ENCODE results near the gene F2. TPM values are rescaled to one million over a fixed set of nuclear protein-coding genes. Genes with fewer than 3 reads are reported as not detected.
"Not testable (repeated sequence)": the region's sequence is repeated elsewhere in the genome, so short reads cannot be mapped to it uniquely, and the experiment has no call there.

F2 gene
- total RNA-seq (under 1 TPM in 4 of 7 donors, not detected in 3; 0.12 to 1.00 (median 0.37) TPM), polyA plus RNA-seq (under 1 TPM; 0.10 to 0.30 TPM)
- long read RNA-seq, donor 1 = 0 reads
- long read RNA-seq, donor 2 = 0 reads
- long read RNA-seq, donor 3 = 0 reads

DNA sequence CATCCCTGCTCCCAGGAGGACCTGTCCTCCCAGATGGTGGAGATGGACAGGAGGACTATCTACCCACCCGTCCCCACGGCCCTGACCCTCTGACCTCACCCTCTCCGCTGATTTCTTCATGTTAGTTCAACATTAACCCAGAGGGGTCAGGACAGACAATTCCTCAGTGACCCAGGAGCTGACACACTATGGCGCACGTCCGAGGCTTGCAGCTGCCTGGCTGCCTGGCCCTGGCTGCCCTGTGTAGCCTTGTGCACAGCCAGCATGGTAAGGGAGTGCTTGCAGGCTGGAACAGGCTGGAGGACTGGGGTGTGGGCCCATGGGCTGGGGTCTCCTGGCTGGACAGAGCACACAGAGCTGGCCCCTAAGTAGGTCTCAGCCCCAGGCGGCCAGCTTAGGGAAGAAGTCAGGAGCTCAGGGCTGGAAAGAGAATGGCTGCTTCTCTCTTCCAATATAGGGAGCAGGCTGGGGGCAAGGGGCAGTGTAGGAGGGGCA, at the start of gene F2:
F2 (plus strand) TSS at position 166 of the 495 bp plus-strand sequence; CDS start at position 189, 23 bp downstream.
- H3K27ac ChIP-seq = no peak within 1 kb of the TSS
- WGBS, 3 donors = 64 to 71% (median 70%) methylated on average over 7 of the region's 7 CpGs
- H3K4me1 ChIP-seq (ENCODE audit: insufficient read depth) = no peaks in the 10 kb centered on the region
- H3K27me3 ChIP-seq = no peaks in the 10 kb centered on the region
- H3K36me3 ChIP-seq = no peaks in the 10 kb centered on the region
- TF ChIP-seq, protein P1, sequence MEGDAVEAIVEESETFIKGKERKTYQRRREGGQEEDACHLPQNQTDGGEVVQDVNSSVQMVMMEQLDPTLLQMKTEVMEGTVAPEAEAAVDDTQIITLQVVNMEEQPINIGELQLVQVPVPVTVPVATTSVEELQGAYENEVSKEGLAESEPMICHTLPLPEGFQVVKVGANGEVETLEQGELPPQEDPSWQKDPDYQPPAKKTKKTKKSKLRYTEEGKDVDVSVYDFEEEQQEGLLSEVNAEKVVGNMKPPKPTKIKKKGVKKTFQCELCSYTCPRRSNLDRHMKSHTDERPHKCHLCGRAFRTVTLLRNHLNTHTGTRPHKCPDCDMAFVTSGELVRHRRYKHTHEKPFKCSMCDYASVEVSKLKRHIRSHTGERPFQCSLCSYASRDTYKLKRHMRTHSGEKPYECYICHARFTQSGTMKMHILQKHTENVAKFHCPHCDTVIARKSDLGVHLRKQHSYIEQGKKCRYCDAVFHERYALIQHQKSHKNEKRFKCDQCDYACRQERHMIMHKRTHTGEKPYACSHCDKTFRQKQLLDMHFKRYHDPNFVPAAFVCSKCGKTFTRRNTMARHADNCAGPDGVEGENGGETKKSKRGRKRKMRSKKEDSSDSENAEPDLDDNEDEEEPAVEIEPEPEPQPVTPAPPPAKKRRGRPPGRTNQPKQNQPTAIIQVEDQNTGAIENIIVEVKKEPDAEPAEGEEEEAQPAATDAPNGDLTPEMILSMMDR (IDR thresholded peaks at IDR 0.05) = no peak
- TF ChIP-seq POLR2A (IDR thresholded peaks at IDR 0.05) = no peak
- TF ChIP-seq EP300 (IDR thresholded peaks at IDR 0.05) = no peak
- H3K4me3 ChIP-seq = no peak within 1 kb of the TSS
- intact Hi-C loops (cut with DNase I) = no loop called here
- no peaks in the 10 kb centered on the region for H3K9me3 ChIP-seq
- no peak for DNase-seq

DNA sequence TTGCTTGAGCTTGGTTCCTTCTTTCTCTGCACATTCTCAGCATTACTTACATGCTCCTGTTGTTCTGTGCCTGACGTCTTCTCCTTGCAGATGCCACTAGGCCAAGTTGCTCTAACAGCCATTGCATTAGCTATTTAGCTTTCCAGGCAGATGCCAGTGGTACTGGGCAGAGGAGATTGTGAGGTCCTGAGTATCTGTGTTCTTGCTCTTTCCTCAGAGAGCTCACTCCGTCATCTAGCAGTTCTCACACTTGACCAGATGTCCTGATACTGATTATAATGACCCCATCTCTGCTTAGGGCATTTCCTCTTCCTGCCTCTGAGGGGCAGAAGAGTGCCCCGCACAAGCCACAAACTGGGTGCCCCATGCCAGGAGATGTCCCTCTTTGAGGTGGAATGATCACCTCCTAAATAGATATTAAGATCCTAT, 49.3 kb upstream of the F2 start:
- TF ChIP-seq, protein P1 (IDR thresholded peaks at IDR 0.05) = no peak
- TF ChIP-seq EP300 (IDR thresholded peaks at IDR 0.05) (no peak), POLR2A (IDR thresholded peaks at IDR 0.05) (no peak)
- intact Hi-C loops (cut with DNase I) = no loop called here
- DNase-seq = no peak
- H3K4me1 ChIP-seq (ENCODE audit: insufficient read depth) = peaks cover 10% of the 10 kb centered on the region
- no peaks in the 10 kb centered on the region for H3K36me3 ChIP-seq
- no peaks in the 10 kb centered on the region for H3K9me3 ChIP-seq
- no peaks in the 10 kb centered on the region for H3K27me3 ChIP-seq
- H3K27ac ChIP-seq = no peak overlapping the region
- WGBS, 3 donors = 81 to 85% (median 85%) methylated on average over 3 of the region's 3 CpGs
- H3K4me3 ChIP-seq = no peak overlapping the region

DNA sequence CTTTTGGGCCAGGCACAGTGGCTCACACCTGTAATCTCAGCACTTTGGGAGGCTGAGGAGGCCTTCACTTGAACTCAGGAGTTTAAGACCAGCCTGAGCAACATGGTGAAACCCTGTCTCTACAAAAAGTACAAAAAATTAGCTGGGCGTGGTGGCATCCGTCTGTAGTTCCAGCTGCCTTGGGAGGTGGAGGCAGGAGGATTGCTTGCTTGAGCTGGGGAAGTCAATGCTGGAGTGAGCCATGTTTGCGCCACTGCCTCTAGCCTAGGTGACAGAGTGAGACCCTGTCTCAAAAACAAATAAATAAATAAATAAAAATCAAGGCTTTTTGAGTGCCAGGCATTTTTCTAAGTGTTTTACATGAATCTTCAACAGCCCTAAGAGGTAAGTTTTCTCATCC, 48.5 kb upstream of the F2 start:
- H3K9me3 ChIP-seq; H3K27me3 ChIP-seq; H3K36me3 ChIP-seq; intact Hi-C loops (cut with DNase I); DNase-seq; H3K27ac ChIP-seq; H3K4me3 ChIP-seq: not testable (repeated sequence)
- peaks cover 18% of the 10 kb centered on the region for H3K4me1 ChIP-seq (ENCODE audit: insufficient read depth)
- 89 to 96% (median 91%) methylated on average over 3 of the region's 3 CpGs for WGBS, 3 donors

DNA sequence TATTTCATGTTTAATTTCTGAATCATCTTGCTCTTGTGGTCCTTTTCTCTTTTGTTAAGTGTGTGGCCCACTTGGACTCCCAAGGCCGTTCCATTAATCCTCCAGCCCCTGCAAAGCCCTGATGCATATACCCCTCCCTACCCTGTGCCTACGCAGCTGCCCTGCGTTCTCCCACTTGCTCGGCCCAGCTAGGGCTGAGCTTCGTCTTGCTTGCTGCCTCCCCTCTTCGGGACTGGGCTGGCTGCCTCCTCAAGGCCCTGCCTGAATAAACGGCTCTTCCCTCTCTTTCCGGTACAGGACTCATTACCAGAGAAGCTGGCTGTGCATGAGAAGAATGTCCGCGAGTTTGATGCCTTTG, 47.1 kb upstream of the F2 start:
- 86 to 94% (median 90%) methylated on average over 10 of the region's 10 CpGs for WGBS, 3 donors
- TF ChIP-seq EP300 (IDR thresholded peaks at IDR 0.05) (no peak), POLR2A (IDR thresholded peaks at IDR 0.05) (no peak)
- TF ChIP-seq, protein P1 (IDR thresholded peaks at IDR 0.05) = no peak
- Histone ChIP-seq H3K36me3 (no peaks in the 10 kb centered on the region), H3K27me3 (no peaks in the 10 kb centered on the region), H3K4me1 (ENCODE audit: insufficient read depth) (peaks cover 24% of the 10 kb centered on the region), H3K4me3 (no peak overlapping the region), H3K27ac (no peak overlapping the region), H3K9me3 (no peaks in the 10 kb centered on the region)
- intact Hi-C loops (cut with DNase I) = no loop called here
- no peak for DNase-seq

DNA sequence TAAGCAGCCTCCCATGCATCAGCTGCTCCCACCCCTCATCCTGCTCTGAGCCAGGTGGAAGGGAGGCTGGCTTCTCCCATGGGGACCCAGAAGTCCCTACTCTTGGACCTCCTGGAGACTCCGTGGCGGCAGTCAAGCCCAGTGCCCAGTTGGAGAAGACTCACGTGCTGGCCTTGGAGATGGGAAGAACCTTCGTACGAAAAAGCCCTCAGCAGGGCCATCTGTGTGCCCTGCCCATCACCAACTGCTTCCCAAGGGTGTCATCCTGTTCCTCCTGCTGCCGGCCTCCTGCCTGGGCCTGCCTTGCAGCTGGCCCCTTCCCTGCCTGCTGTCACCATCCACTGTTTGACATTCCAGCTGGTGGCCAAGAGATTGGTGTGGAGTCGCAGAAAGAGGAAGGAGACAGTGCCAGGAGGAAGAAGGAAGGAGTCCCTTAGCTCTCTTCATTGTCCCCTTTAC, 46.6 kb upstream of the F2 start:
- Histone ChIP-seq H3K4me3 (no peak overlapping the region), H3K27me3 (no peaks in the 10 kb centered on the region), H3K36me3 (no peaks in the 10 kb centered on the region), H3K27ac (no peak overlapping the region), H3K4me1 (ENCODE audit: insufficient read depth) (peaks cover 24% of the 10 kb centered on the region), H3K9me3 (no peaks in the 10 kb centered on the region)
- TF ChIP-seq POLR2A (IDR thresholded peaks at IDR 0.05) (no peak), EP300 (IDR thresholded peaks at IDR 0.05) (no peak)
- TF ChIP-seq, protein P1 (IDR thresholded peaks at IDR 0.05) = no peak
- intact Hi-C loops (cut with DNase I) = no loop called here
- 78 to 82% (median 79%) methylated on average over 7 of the region's 7 CpGs for WGBS, 3 donors
- no peak for DNase-seq
